HepG2 (cell line): Measurements from ENCODE around the gene HSDL1. TPM values are rescaled to one million over a fixed set of nuclear protein-coding genes. Genes with fewer than 3 reads are reported as not detected.

Experiments
- AHR ChIP-seq: IDR thresholded peaks from 2 replicates; pipeline ENCODE4 v1.6.1; 2018; ENCODE audit warnings: missing genetic modification reagents, missing compliant biosample characterization
- ATF4 ChIP-seq, 2 experiments: fragments of 450-650 bp in 1 of 2; sonication (generic) in 1 of 2; formaldehyde crosslinking; IDR thresholded peaks; 2 replicates each; pipeline versions ENCODE4 v1.5.0 to v1.8.0; 2020 to 2022; ENCODE audit warnings: mild to moderate bottlenecking in 1 of 2, missing genetic modification reagents in 1 of 2
- GTF2F1 ChIP-seq: fragments of 150-350 bp; IDR thresholded peaks from 2 replicates; pipeline ENCODE4 v1.6.1; 2014; ENCODE audit warnings: low read length
- HDAC1 ChIP-seq: sonication (generic); formaldehyde crosslinking; IDR thresholded peaks from 2 replicates; pipeline ENCODE4 v1.5.1; 2020; ENCODE audit warnings: mild to moderate bottlenecking, missing genetic modification reagents
- HNRNPUL1 ChIP-seq: fragments of 200-400 bp; formaldehyde crosslinking; IDR thresholded peaks from 2 replicates; pipeline ENCODE4 v1.6.1; 2017; ENCODE audit warnings: low read depth, mild to moderate bottlenecking, low read length, moderate library complexity
- JDP2 ChIP-seq: sonication (generic); formaldehyde crosslinking; IDR thresholded peaks from 2 replicates; pipeline ENCODE4 v1.8.1; 2022; ENCODE audit warnings: missing genetic modification reagents, borderline replicate concordance
- MAF1 ChIP-seq: sonication (generic); formaldehyde crosslinking; IDR thresholded peaks from 2 replicates; pipeline ENCODE4 v1.5.0; 2020; ENCODE audit warnings: missing genetic modification reagents, borderline replicate concordance
- SNRNP70 ChIP-seq: fragments of 200-400 bp; formaldehyde crosslinking; IDR thresholded peaks from 2 replicates; pipeline ENCODE4 v1.6.1; 2017; ENCODE audit warnings: mild to moderate bottlenecking, low read depth, low read length, moderate library complexity
- STAT5B ChIP-seq: sonication (generic); formaldehyde crosslinking; IDR thresholded peaks from 2 replicates; pipeline ENCODE4 v1.4.0; 2020; ENCODE audit warnings: missing genetic modification reagents
- SYNCRIP ChIP-seq: fragments of 200-400 bp; formaldehyde crosslinking; IDR thresholded peaks from 2 replicates; pipeline ENCODE4 v1.6.1; 2018; ENCODE audit warnings: mild to moderate bottlenecking, low read depth, low read length; ENCODE audit not compliant: insufficient read depth
- TARDBP ChIP-seq: sonication (generic); formaldehyde crosslinking; IDR thresholded peaks from 2 replicates; pipeline ENCODE4 v1.8.0; 2022; ENCODE audit warnings: mild to moderate bottlenecking, missing genetic modification reagents
- ZMYM2 ChIP-seq: sonication (generic); formaldehyde crosslinking; IDR thresholded peaks from 2 replicates; pipeline ENCODE4 v1.8.0; 2022; ENCODE audit warnings: mild to moderate bottlenecking, missing genetic modification reagents
- ZNF451 ChIP-seq: sonication (generic); formaldehyde crosslinking; IDR thresholded peaks from 2 replicates; pipeline ENCODE4 v1.5.0; 2020; ENCODE audit warnings: mild to moderate bottlenecking, missing genetic modification reagents
- ZNF563 ChIP-seq: sonication (generic); formaldehyde crosslinking; IDR thresholded peaks from 2 replicates; pipeline ENCODE4 v1.8.0; 2022; ENCODE audit warnings: mild to moderate bottlenecking, moderate library complexity, missing genetic modification reagents
- polyA plus RNA-seq, 8 experiments: library from polyadenylated mRNA; depleted of rRNA in 3 of 8; stranded (reverse) in 7 of 8; unstranded in 1 of 8; fragments of >200 nt; fragmentation: Illumina TruSeq in 4 of 8; extraction: Trizol in 4 of 8; gene quantifications; 2 replicates each; pipeline versions ENCODE4 v1.2.1 to v1.2.3, GENCODE V29; 2011 to 2016; ENCODE audit warnings: low read depth in 4 of 8, missing spikeins in 1 of 8, mixed read lengths in 1 of 8; ENCODE audit not compliant: insufficient read depth in 1 of 8
- total RNA-seq, 5 experiments: library from RNA; depleted of rRNA; stranded (reverse); fragments of >200 nt; fragmentation: Illumina TruSeq; extraction: Trizol; gene quantifications; 2 replicates each; pipeline ENCODE4 v1.2.3, GENCODE V29; 2016; ENCODE audit warnings: low read depth in 1 of 5
- TF ChIP-seq, protein P1 (sequence below): sonication (generic); formaldehyde crosslinking; IDR thresholded peaks from 2 replicates; pipeline ENCODE4 v1.4.0; 2020; ENCODE audit warnings: mild to moderate bottlenecking, missing genetic modification reagents
- TF ChIP-seq, protein P2 (sequence below): sonication (generic); formaldehyde crosslinking; IDR thresholded peaks from 2 replicates; pipeline ENCODE4 v1.4.0; 2020; ENCODE audit warnings: missing genetic modification reagents

HSDL1 gene
- total and polyA plus RNA-seq, 2 of the 13 experiments (the other 11 are each of a cell fraction or from before 2014, with no cell fraction given), result 49.2 to 49.7 TPM

- TF ChIP-seq, protein P1, sequence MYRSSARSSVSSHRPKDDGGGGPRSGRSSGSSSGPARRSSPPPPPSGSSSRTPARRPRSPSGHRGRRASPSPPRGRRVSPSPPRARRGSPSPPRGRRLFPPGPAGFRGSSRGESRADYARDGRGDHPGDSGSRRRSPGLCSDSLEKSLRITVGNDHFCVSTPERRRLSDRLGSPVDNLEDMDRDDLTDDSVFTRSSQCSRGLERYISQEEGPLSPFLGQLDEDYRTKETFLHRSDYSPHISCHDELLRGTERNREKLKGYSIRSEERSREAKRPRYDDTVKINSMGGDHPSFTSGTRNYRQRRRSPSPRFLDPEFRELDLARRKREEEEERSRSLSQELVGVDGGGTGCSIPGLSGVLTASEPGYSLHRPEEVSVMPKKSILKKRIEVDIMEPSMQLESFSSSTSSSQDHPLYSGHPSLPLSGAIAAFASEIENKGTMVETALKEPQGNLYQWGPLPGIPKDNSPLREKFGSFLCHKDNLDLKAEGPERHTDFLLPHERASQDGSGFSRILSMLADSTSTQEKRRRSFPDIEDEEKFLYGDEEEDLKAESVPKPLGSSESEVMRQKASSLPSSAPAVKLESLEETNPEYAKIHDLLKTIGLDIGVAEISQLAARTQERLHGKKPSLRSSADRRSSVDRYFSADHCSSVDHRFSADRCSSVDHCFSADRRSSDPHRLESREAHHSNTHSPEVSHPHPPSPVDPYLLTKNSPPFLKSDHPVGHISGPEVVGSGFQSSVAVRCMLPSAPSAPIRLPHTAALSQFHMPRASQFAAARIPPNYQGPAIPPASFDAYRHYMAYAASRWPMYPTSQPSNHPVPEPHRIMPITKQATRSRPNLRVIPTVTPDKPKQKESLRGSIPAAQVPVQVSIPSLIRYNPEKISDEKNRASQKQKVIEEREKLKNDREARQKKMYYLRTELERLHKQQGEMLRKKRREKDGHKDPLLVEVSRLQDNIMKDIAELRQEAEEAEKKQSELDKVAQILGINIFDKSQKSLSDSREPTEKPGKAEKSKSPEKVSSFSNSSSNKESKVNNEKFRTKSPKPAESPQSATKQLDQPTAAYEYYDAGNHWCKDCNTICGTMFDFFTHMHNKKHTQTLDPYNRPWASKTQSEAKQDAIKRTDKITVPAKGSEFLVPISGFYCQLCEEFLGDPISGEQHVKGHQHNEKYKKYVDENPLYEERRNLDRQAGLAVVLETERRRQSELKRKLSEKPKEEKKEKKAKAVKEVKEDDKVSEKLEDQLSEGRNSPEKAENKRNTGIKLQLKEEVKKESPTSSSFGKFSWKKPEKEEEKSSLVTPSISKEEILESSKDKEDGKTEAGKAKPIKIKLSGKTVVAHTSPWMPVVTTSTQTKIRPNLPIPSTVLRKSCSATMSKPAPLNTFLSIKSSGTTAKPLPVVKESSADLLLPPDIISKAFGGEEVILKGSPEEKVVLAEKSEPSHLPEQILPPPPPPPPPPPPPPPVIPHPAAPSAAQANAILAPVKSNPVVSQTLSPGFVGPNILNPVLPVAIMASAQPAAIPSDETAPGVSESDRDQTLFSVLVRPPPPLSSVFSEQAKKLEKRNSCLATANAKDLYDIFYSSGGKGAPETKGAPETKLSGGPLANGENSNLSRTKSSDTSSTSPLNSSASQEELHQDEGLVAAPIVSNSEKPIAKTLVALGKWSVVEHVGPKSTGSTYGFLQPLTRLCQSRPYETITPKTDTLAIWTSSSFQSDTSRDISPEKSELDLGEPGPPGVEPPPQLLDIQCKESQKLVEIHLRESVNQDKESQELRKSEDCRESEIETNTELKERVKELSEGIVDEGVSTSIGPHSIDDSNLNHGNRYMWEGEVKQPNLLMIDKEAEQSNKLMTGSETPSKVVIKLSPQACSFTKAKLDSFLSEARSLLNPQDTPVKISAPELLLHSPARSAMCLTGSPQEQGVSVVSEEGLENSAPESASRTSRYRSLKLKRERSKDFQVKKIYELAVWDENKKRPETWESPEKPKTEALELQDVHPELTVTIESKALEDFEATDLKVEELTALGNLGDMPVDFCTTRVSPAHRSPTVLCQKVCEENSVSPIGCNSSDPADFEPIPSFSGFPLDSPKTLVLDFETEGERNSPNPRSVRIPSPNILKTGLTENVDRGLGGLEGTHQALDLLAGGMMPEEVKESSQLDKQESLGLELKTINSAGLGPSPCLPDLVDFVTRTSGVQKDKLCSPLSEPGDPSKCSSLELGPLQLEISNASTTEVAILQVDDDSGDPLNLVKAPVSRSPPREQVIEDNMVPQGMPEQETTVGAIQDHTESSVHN, result peak; percentile 80; the same call in 1 of the 2 replicates
- no peak for TF ChIP-seq ZMYM2
- peak; percentile 69; the same call in 1 of the 2 replicates for TF ChIP-seq ZNF563 (CRISPR knock-in tag)
- TF ChIP-seq, protein P2, sequence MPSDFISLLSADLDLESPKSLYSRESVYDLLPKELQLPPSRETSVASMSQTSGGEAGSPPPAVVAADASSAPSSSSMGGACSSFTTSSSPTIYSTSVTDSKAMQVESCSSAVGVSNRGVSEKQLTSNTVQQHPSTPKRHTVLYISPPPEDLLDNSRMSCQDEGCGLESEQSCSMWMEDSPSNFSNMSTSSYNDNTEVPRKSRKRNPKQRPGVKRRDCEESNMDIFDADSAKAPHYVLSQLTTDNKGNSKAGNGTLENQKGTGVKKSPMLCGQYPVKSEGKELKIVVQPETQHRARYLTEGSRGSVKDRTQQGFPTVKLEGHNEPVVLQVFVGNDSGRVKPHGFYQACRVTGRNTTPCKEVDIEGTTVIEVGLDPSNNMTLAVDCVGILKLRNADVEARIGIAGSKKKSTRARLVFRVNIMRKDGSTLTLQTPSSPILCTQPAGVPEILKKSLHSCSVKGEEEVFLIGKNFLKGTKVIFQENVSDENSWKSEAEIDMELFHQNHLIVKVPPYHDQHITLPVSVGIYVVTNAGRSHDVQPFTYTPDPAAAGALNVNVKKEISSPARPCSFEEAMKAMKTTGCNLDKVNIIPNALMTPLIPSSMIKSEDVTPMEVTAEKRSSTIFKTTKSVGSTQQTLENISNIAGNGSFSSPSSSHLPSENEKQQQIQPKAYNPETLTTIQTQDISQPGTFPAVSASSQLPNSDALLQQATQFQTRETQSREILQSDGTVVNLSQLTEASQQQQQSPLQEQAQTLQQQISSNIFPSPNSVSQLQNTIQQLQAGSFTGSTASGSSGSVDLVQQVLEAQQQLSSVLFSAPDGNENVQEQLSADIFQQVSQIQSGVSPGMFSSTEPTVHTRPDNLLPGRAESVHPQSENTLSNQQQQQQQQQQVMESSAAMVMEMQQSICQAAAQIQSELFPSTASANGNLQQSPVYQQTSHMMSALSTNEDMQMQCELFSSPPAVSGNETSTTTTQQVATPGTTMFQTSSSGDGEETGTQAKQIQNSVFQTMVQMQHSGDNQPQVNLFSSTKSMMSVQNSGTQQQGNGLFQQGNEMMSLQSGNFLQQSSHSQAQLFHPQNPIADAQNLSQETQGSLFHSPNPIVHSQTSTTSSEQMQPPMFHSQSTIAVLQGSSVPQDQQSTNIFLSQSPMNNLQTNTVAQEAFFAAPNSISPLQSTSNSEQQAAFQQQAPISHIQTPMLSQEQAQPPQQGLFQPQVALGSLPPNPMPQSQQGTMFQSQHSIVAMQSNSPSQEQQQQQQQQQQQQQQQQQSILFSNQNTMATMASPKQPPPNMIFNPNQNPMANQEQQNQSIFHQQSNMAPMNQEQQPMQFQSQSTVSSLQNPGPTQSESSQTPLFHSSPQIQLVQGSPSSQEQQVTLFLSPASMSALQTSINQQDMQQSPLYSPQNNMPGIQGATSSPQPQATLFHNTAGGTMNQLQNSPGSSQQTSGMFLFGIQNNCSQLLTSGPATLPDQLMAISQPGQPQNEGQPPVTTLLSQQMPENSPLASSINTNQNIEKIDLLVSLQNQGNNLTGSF (CRISPR knock-in tag), result no peak
- no peak for TF ChIP-seq GTF2F1
- no peak for TF ChIP-seq SNRNP70
- no peak for TF ChIP-seq SYNCRIP
- peak; percentile 50; the same call in 1 of the 2 replicates for TF ChIP-seq HDAC1 (CRISPR knock-in tag)
- TF ChIP-seq MAF1 (CRISPR knock-in tag), result no peak
- no peak for TF ChIP-seq STAT5B (CRISPR knock-in tag)
- no peak for TF ChIP-seq ZNF451
- TF ChIP-seq HNRNPUL1, result no peak
- no peak for TF ChIP-seq AHR
- TF ChIP-seq TARDBP, result 0 out of 2 replicates have a peak, but pooled peaks have one; percentile 25
- no peak for TF ChIP-seq JDP2 (CRISPR knock-in tag)
- peak in 1 of 2 experiments; percentile 65; a peak in 2 of 4 replicates for TF ChIP-seq ATF4 (CRISPR knock-in tag; IDR thresholded peaks at IDR 0.05)
Measured at GRCh38 chr16:84141143-84141670, 3.8 kb downstream of the HSDL1 start (continued).
